Hematopoietic multipotent progenitor cell treated with erythropoietin and hydrocortisone succinate and interleukin-3 and kit ligand, for 15 days (in vitro differentiated cells): ENCODE results near the gene MGST2.
"Not testable (repeated sequence)": the region's sequence is repeated elsewhere in the genome, so short reads cannot be mapped to it uniquely, and the experiment has no call there.

Experiments
- DNase-seq: peaks from one replicate; pipeline ENCODE4 v3.0.0-alpha.2; 2015; ENCODE audit warnings: low spot score

MGST2 gene

GRCh38 chr4:139665690-139666529 lies at the start of gene MGST2:
Gene MGST2 (plus strand): TSS chr4:139665819. CDS start chr4:139666020, 201 bp downstream.
- peak; percentile 65 for DNase-seq

DNA sequence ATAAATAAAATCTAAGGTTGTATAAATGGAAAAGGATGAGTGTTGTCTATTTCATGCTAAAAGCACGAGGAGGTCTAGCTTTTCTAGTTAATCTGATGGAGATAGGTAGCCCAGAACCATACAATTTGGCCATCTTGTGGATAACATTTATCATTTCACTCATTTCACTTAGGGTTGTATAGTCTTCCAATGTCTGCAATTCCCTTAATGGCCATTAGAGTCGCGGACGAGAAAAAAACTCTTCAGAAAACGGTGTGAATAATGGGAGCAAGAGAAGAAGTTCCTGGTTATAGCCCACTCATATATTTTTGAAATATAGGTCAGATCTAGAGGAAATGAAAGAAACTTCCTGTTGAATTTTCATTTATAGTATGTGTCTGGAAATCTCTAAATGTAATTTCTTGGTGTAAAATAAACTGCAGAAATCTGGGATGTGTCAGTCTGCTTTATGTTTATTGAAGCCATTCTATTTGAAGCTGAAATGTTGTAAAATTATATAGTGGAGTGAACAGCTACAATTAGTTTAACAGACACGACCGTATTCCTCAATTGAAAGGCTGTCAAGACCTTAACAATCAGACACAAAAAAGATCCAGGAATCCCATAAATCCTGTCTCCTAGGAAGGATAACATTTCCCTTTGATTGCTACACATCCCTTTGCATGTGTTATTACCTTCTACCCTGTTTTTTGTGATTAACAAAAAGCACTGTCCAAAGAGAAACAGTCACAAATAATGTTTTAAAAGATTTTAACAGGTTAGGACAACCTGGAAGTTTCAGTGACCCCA lies 47.7 kb upstream of the MGST2 start:
- no peak for DNase-seq

- no peak for DNase-seq
Observed at GRCh38 chr4:139619644-139620043, 46.0 kb upstream of the MGST2 start.

- DNase-seq = no peak
Observed at GRCh38 chr4:139622901-139623381, 42.7 kb upstream of the MGST2 start.

DNA sequence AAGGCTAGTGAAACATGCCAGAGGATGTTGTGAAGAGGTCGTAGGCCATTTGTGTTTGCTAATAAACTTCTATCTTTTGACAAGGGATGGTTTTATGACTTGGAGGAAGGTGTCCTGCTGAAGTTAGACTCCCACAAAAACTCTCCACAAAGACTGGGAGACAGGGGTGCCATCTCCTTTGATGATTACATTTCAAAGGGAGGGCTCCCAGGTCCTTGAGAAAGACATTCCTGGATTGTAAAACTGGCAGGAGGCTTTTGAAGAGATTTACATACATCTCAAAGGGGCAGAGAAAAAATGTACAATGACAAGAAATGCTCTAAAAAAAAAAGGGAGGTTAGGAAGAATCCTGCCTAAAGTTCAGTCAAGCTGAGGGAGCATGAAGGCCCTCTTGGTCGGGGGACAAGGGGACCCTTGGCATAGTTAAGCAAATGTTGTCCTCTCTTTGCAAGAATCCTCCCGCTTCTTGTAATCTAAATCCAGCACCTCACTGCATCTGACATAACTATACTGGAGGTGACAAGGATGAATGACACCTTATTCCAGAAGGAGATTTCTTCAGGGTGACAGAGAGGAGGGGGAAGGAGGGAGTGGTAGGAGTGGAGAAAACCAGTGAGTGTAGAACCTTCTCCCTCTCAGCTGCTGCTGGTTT lies 41.1 kb upstream of the MGST2 start:
- no peak for DNase-seq

DNA sequence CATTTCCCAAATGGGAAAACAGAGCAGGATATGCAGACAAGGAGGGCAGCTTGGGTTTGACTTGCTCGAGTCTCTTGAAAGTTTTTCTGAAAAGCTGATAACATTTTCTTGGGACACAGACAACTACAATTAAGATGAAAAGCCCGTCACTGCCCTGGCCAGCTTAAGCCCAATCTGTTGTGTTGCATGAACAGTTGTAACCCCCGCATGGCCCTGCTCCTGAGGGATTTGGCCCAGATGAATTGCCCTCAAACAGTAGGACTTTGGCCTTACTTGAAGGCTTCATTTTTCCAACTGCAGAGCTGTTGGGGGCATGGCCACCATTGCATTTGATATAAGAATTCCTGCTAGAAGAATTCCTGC lies 40.5 kb upstream of the MGST2 start:
- DNase-seq = no peak

GRCh38 chr4:139625482-139625881 lies 40.1 kb upstream of the MGST2 start:
- DNase-seq = no peak

- DNase-seq = no peak
Observed at GRCh38 chr4:139628184-139629012, 37.2 kb upstream of the MGST2 start.

DNA sequence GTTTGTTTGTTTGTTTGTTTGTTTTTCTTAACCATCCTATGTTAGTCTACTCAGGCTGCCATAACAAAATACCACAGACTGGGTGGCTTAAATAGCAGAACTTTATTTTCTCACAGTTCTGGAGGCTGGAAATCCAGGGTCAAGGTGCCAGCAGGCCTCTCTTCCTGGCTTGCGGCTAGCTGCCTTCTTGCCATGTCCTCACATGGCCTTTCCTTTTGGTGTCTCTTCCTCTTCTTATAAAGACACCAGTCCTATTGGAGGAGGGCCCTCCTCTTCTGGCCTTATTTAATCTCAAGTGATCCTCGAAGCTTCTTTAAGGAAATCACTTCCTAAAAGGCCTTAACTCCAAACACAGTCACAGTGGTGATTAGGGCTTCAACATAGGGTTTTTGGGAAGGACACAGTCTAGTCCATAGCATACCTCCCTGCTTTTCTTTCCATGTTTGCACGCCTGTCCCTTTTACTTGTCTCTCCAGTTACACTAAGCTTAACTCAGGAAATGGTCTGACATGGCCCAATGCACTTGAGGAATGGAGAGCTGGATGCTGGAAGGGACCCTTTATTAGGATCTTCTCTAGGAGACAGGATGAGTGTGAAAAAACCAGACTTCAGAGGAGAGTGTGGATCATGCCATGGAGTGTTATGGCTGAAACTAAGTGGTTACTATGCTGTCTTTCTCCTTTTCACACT lies 36.0 kb upstream of the MGST2 start:
- DNase-seq = no peak

DNA sequence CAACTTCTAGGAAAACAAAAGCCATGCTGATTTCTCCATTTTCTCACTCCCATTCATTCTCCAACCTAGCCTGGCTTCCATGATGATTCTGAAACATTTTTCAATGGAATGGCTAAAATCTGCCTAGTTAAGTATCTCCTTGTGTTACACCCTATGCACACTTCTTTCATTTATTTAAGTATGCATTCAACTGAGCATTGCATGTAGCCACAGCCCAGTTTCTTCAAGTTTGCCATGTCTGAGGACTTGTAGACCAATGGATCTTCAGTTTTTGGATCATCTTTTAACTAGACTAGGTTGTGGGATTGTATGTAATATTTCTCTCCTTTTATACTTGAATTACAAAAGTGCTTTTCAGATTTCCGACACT lies 35.5 kb upstream of the MGST2 start:
- DNase-seq = no peak

GRCh38 chr4:139630991-139631390 lies 34.6 kb upstream of the MGST2 start:
- DNase-seq = no peak

DNA sequence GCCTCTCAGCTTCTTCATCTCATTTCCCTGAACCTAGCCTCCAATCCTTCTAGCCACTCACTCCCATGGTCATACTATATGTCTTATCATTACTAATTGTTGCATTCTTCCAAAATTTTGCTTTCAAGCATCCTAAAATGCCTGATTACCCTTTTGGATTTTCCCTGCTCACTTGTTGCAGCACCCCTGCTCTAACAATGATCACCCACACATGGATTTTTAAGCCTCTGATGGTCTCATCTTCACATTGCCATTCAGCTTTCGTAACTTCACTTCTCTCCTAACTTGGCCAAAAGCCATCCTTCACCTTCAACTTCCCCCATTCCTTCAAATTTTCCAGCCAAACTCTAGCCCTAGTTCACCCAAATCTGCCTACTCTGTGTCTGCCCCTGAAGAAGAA lies 33.8 kb upstream of the MGST2 start:
- no peak for DNase-seq

DNA sequence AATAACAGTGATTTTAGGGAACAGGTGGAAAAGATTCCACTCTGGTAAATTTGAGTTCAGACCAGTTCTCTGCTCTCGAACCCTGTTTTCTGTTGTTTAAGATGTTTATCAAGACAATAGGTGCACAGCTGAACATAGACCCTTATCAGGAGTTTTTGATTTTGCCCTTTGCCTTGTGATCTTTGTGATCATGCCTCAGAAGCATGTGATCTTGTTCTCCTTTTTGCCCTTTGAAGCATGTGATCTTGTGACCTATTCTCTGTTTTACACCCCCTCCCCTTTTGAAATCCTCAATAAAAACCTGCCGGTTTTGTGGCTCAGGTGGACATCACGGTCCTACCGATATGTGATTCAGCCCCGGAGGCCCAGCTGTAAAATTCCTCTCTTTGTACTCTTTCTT lies 32.9 kb upstream of the MGST2 start:
- DNase-seq = not testable (repeated sequence)

DNA sequence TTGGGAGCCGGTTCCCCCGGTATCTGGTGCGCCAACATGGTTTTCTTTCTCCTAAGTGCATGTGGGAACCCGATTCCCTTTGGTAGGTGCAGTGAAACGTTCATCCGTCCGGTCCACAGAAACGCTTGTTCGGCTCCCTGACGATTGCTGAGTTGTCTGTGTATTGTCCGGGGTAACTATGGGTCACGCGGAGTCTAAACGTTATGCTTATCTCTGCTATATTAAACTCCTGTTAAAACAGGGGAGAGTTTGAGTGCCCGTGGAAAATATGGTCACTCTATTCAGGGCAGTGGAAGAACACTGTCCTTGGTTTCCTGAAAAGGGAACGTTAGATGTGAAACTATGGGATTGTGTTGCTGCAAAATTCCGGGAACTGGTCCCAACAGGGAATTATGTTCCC lies 32.4 kb upstream of the MGST2 start:
- no peak for DNase-seq

GRCh38 chr4:139633661-139634060 lies 32.0 kb upstream of the MGST2 start:
- no peak for DNase-seq

DNA sequence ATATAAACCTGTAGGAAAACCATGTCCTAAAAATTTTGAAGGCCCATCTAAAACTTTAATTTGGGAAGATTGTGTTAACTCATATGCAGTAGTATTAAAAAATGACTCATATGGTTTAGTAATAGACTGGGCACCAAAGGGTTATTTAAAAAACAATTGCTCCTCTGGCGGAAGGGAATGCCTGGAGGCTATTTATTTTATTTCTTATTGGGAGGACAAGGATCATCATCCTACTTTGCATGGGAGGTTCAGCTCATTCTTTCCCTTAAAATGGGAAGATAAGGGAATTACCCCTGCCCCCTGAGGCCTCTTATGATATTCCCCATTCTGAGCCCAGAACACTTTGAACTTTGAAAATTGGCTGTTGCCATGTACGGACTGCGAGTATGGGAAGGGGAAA lies 29.7 kb upstream of the MGST2 start:
- no peak for DNase-seq

GRCh38 chr4:139638306-139638705 lies 27.3 kb upstream of the MGST2 start:
- DNase-seq = not testable (repeated sequence)

GRCh38 chr4:139639654-139640053 lies 26.0 kb upstream of the MGST2 start:
- no peak for DNase-seq

GRCh38 chr4:139641218-139641617 lies 24.4 kb upstream of the MGST2 start:
- DNase-seq = no peak

- DNase-seq = no peak
Observed at GRCh38 chr4:139642364-139642763, 23.3 kb upstream of the MGST2 start.
